Upper lobe of left lung (tissue), 6 donors: ENCODE data around the gene RIMBP2. TPM values are rescaled to one million over a fixed set of nuclear protein-coding genes. Genes with fewer than 3 reads are reported as not detected.

Source experiments
- ATAC-seq, 2 donors: fragments of 200-7000 bp; cut with Tn5 transposase; one replicate each; pipeline ENCODE4 v1.9.1; 2022; ENCODE audit warnings: mild to moderate bottlenecking in 2 of 2, moderate library complexity in 2 of 2; ENCODE audit not compliant: low FRiP score in 2 of 2
- DNase-seq, 2 donors: peaks; one replicate each; pipeline ENCODE4 v3.0.0-alpha.2; 2019 to 2020
- H3K27ac ChIP-seq, 4 donors: fragments of 200-600 bp; sonication (generic); one replicate each; pipeline ENCODE4 v1.5.1; 2016 to 2019
- H3K27me3 ChIP-seq, 4 donors: fragments of 200-600 bp; sonication (generic); one replicate each; pipeline ENCODE4 v1.5.1; 2017 to 2019
- H3K36me3 ChIP-seq, 4 donors: fragments of 200-600 bp; sonication (generic); one replicate each; pipeline ENCODE4 v1.5.1; 2016 to 2019
- H3K4me1 ChIP-seq, 4 donors: fragments of 200-600 bp; sonication (generic); one replicate each; pipeline ENCODE4 v1.5.1; 2018 to 2019
- H3K4me3 ChIP-seq, 4 donors: fragments of 200-600 bp; sonication (generic); one replicate each; pipeline ENCODE4 v1.5.1; 2017 to 2019; ENCODE audit warnings: mild to moderate bottlenecking in 2 of 4, moderate library complexity in 1 of 4
- H3K9me3 ChIP-seq, 4 donors: fragments of 200-600 bp; sonication (generic); one replicate each; pipeline ENCODE4 v1.5.1; 2018 to 2019
- CTCF ChIP-seq, 6 experiments: fragments of 450-650 bp in 4 of 6; fragments of 200-600 bp in 2 of 6; sonication (generic) in 2 of 6; IDR thresholded peaks; one replicate each; pipeline ENCODE4 v1.5.1; 2016 to 2019; ENCODE audit warnings: antibody characterized with exemption in 6 of 6
- EP300 ChIP-seq, 4 donors: sonication (generic); formaldehyde crosslinking; IDR thresholded peaks; one replicate each; pipeline ENCODE4 v1.5.1; 2017; ENCODE audit warnings: antibody characterized with exemption in 4 of 4, control low read depth in 2 of 4
- POLR2A ChIP-seq, 4 donors: fragments of 450-650 bp; IDR thresholded peaks; one replicate each; pipeline ENCODE4 v1.5.1; 2016 to 2017; ENCODE audit warnings: antibody characterized with exemption in 4 of 4, mild to moderate bottlenecking in 2 of 4
- POLR2AphosphoS5 ChIP-seq, 2 donors: sonication (generic); formaldehyde crosslinking; IDR thresholded peaks; one replicate each; pipeline ENCODE4 v1.5.1; 2017; ENCODE audit warnings: antibody characterized with exemption in 2 of 2
- WGBS, 2 donors: methylation state at CpG; one replicate each; pipeline ENCODE4 v1.1.5; 2017 to 2018; 5-methylcytosine and 5-hydroxymethylcytosine counted together
- total RNA-seq, 6 donors: library from RNA; depleted of rRNA in 4 of 6; stranded (reverse); fragments of >200 nt in 4 of 6; gene quantifications; one replicate each; pipeline versions ENCODE4 v1.1.0 to v1.2.1, GENCODE V29; 2016 to 2021
- donor health status: DM: no; HTN: no; CAD: no; lungs with moderate emphysema.
- donor health status: DM: no; HTN: yes; CAD: no; lungs with severe emphysema.

Gene RIMBP2
- total RNA-seq, 6 donors from 2014 or later, result 0.23 to 3.9 (median 0.44) TPM; not detected in 1

- Histone ChIP-seq H3K4me1 (no peaks in the 10 kb centered on the region), H3K4me3 (no peak overlapping the region), H3K36me3 (no peaks in the 10 kb centered on the region), H3K27me3 (peaks cover 0 to 6% (median 0%) of the 10 kb centered on the region in 4 donors), H3K27ac (no peak overlapping the region), H3K9me3 (no peaks in the 10 kb centered on the region)
- WGBS, 2 donors, result 89 to 90% methylated on average over 9 of the region's 9 CpGs
- no peak for TF ChIP-seq POLR2A (IDR thresholded peaks at IDR 0.05)
- no peak for TF ChIP-seq CTCF (IDR thresholded peaks at IDR 0.05)
- no peak for TF ChIP-seq POLR2AphosphoS5 (IDR thresholded peaks at IDR 0.05)
- no peak for TF ChIP-seq EP300 (IDR thresholded peaks at IDR 0.05)
- ATAC-seq (no peak), DNase-seq (no peak)
These were observed 235.9 kb downstream of the RIMBP2 start for GRCh38 chr12:130480231-130480630.

- H3K4me3 ChIP-seq, result no peak overlapping the region
- WGBS, 2 donors, result 73% methylated on average over 21 to 22 of the region's 23 CpGs
- H3K4me1 ChIP-seq, result no peaks in the 10 kb centered on the region
- no peaks in the 10 kb centered on the region for H3K36me3 ChIP-seq
- ATAC-seq, result no peak
- peaks cover 0 to 6% (median 0%) of the 10 kb centered on the region in 4 donors for H3K27me3 ChIP-seq
- H3K27ac ChIP-seq, result no peak overlapping the region
- H3K9me3 ChIP-seq, result no peaks in the 10 kb centered on the region
- no peak for TF ChIP-seq CTCF (IDR thresholded peaks at IDR 0.05)
- DNase-seq, result no peak
These were observed 236.5 kb downstream of the RIMBP2 start for GRCh38 chr12:130479401-130480125.

GRCh38 chr12:130478786-130479185 lies 237.3 kb downstream of the RIMBP2 start:
- DNase-seq (no peak), ATAC-seq (no peak)
- TF ChIP-seq CTCF (IDR thresholded peaks at IDR 0.05), result no peak
- TF ChIP-seq EP300 (IDR thresholded peaks at IDR 0.05), result no peak
- no peak for TF ChIP-seq POLR2A (IDR thresholded peaks at IDR 0.05)
- no peak for TF ChIP-seq POLR2AphosphoS5 (IDR thresholded peaks at IDR 0.05)
- WGBS, 2 donors, result 91 to 92% methylated on average over 18 to 21 of the region's 21 CpGs
- no peaks in the 10 kb centered on the region for H3K9me3 ChIP-seq
- H3K36me3 ChIP-seq, result no peaks in the 10 kb centered on the region
- no peak overlapping the region for H3K27ac ChIP-seq
- H3K4me3 ChIP-seq, result no peak overlapping the region
- H3K27me3 ChIP-seq, result peaks cover 0 to 6% (median 0%) of the 10 kb centered on the region in 4 donors
- H3K4me1 ChIP-seq, result no peaks in the 10 kb centered on the region

GRCh38 chr12:130477701-130478100 lies 238.4 kb downstream of the RIMBP2 start:
- no peak for TF ChIP-seq POLR2A (IDR thresholded peaks at IDR 0.05)
- TF ChIP-seq EP300 (IDR thresholded peaks at IDR 0.05), result no peak
- no peak for TF ChIP-seq CTCF (IDR thresholded peaks at IDR 0.05)
- TF ChIP-seq POLR2AphosphoS5 (IDR thresholded peaks at IDR 0.05), result no peak
- Histone ChIP-seq H3K9me3 (no peaks in the 10 kb centered on the region), H3K4me3 (no peak overlapping the region), H3K4me1 (no peaks in the 10 kb centered on the region), H3K27ac (no peak overlapping the region), H3K36me3 (no peaks in the 10 kb centered on the region), H3K27me3 (peaks cover 0 to 6% (median 0%) of the 10 kb centered on the region in 4 donors)
- ATAC-seq (no peak), DNase-seq (no peak)
- 66 to 67% methylated on average over 8 to 9 of the region's 9 CpGs for WGBS, 2 donors

- DNase-seq (no peak), ATAC-seq (no peak)
- no peaks in the 10 kb centered on the region for H3K9me3 ChIP-seq
- peaks cover 0 to 6% (median 0%) of the 10 kb centered on the region in 4 donors for H3K27me3 ChIP-seq
- TF ChIP-seq POLR2A (IDR thresholded peaks at IDR 0.05) (no peak), CTCF (IDR thresholded peaks at IDR 0.05) (no peak), POLR2AphosphoS5 (IDR thresholded peaks at IDR 0.05) (no peak), EP300 (IDR thresholded peaks at IDR 0.05) (no peak)
- no peak overlapping the region for H3K27ac ChIP-seq
- H3K36me3 ChIP-seq, result no peaks in the 10 kb centered on the region
- WGBS, 2 donors, result 75 to 76% methylated on average over 12 of the region's 12 CpGs
- no peak overlapping the region for H3K4me3 ChIP-seq
- no peaks in the 10 kb centered on the region for H3K4me1 ChIP-seq
These were observed 238.8 kb downstream of the RIMBP2 start for GRCh38 chr12:130477266-130477665.
